Panc1 (cell line): ENCODE measurements around the gene PLXND1.

Source experiments
- POLR2AphosphoS5 ChIP-seq: IDR thresholded peaks from 2 replicates; pipeline ENCODE4 v1.6.1; 2012; ENCODE audit warnings: mild to moderate bottlenecking, low read depth, low read length, moderate library complexity
- REST ChIP-seq, 2 experiments: IDR thresholded peaks; 2 replicates each; pipeline ENCODE4 v1.6.1; 2011 to 2012; ENCODE audit warnings: low read depth in 2 of 2, control low read depth in 1 of 2, low read length in 1 of 2, mild to moderate bottlenecking in 1 of 2, moderate library complexity in 1 of 2; ENCODE audit not compliant: insufficient read depth in 1 of 2
- TCF7L2 ChIP-seq: IDR thresholded peaks from 2 replicates; pipeline ENCODE4 v1.6.1; 2011; ENCODE audit warnings: mild to moderate bottlenecking, low read depth, low read length, inconsistent platforms
- TF ChIP-seq, protein P1 (sequence below): fragments of 450-650 bp; IDR thresholded peaks from 2 replicates; pipeline ENCODE4 v1.5.1; 2017; ENCODE audit warnings: mild to moderate bottlenecking

- TF ChIP-seq TCF7L2 (no peak), POLR2AphosphoS5 (no peak), REST (IDR thresholded peaks at IDR 0.05; ENCODE audit: insufficient read depth in 1 of 2, low read depth in 2 of 2, low read length in 1 of 2) (no peak)
- TF ChIP-seq, protein P1, sequence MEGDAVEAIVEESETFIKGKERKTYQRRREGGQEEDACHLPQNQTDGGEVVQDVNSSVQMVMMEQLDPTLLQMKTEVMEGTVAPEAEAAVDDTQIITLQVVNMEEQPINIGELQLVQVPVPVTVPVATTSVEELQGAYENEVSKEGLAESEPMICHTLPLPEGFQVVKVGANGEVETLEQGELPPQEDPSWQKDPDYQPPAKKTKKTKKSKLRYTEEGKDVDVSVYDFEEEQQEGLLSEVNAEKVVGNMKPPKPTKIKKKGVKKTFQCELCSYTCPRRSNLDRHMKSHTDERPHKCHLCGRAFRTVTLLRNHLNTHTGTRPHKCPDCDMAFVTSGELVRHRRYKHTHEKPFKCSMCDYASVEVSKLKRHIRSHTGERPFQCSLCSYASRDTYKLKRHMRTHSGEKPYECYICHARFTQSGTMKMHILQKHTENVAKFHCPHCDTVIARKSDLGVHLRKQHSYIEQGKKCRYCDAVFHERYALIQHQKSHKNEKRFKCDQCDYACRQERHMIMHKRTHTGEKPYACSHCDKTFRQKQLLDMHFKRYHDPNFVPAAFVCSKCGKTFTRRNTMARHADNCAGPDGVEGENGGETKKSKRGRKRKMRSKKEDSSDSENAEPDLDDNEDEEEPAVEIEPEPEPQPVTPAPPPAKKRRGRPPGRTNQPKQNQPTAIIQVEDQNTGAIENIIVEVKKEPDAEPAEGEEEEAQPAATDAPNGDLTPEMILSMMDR: no peak
Measured at GRCh38 chr3:129518581-129518980, 87.9 kb downstream of the PLXND1 start.
